ENCODE measurements around the gene ODC1. TPM values are rescaled to one million over a fixed set of nuclear protein-coding genes. Genes with fewer than 3 reads are reported as not detected.

ODC1 gene
- total RNA-seq, 2 donors from 2014 or later = 104 to 123 TPM

GRCh38 chr2:10467401-10467800 lies 19.3 kb upstream of the ODC1 start:
- Histone ChIP-seq H3K27me3 (replicated peaks; ENCODE audit: insufficient read depth) (no peaks in the 10 kb centered on the region), H3K27ac (no peak overlapping the region), H3K9me3 (no peaks in the 10 kb centered on the region), H3K36me3 (no peaks in the 10 kb centered on the region), H3K4me3 (no peak overlapping the region), H3K4me1 (ENCODE audit: control insufficient read depth in 1 of 2, low read depth in 2 of 2) (no peaks in the 10 kb centered on the region)
- TF ChIP-seq CTCF (IDR thresholded peaks at IDR 0.05) = no peak
- ATAC-seq (ENCODE audit: insufficient number of reproducible peaks, low FRiP score, low read depth) (no peak), DNase-seq (ENCODE audit: low spot score) (no peak)

- Histone ChIP-seq H3K27ac (no peak overlapping the region), H3K36me3 (no peaks in the 10 kb centered on the region), H3K4me1 (ENCODE audit: control insufficient read depth in 1 of 2, low read depth in 2 of 2) (no peaks in the 10 kb centered on the region), H3K9me3 (no peaks in the 10 kb centered on the region), H3K27me3 (replicated peaks; ENCODE audit: insufficient read depth) (no peaks in the 10 kb centered on the region), H3K4me3 (no peak overlapping the region)
- no peak for TF ChIP-seq CTCF (IDR thresholded peaks at IDR 0.05)
- no peak for DNase-seq (ENCODE audit: low spot score)
- no peak for ATAC-seq (ENCODE audit: insufficient number of reproducible peaks, low FRiP score, low read depth)
Observed at GRCh38 chr2:10466801-10467200, 18.7 kb upstream of the ODC1 start.

- Histone ChIP-seq H3K9me3 (no peaks in the 10 kb centered on the region), H3K4me1 (ENCODE audit: control insufficient read depth in 1 of 2, low read depth in 2 of 2) (no peaks in the 10 kb centered on the region), H3K27ac (no peak overlapping the region), H3K4me3 (no peak overlapping the region), H3K36me3 (no peaks in the 10 kb centered on the region), H3K27me3 (replicated peaks; ENCODE audit: insufficient read depth) (no peaks in the 10 kb centered on the region)
- no peak for DNase-seq (ENCODE audit: low spot score)
- no peak for TF ChIP-seq CTCF (IDR thresholded peaks at IDR 0.05)
- ATAC-seq (ENCODE audit: insufficient number of reproducible peaks, low FRiP score, low read depth) = no peak
Observed at GRCh38 chr2:10465910-10466309, 17.8 kb upstream of the ODC1 start.

GRCh38 chr2:10462178-10463083 lies 14.3 kb upstream of the ODC1 start:
- Histone ChIP-seq H3K36me3 (no peaks in the 10 kb centered on the region), H3K27ac (no peak overlapping the region), H3K9me3 (no peaks in the 10 kb centered on the region), H3K4me1 (ENCODE audit: control insufficient read depth in 1 of 2, low read depth in 2 of 2) (peaks cover 4 to 11% of the 10 kb centered on the region in 2 donors), H3K27me3 (replicated peaks; ENCODE audit: insufficient read depth) (no peaks in the 10 kb centered on the region), H3K4me3 (no peak overlapping the region)
- DNase-seq (ENCODE audit: low spot score) = no peak
- no peak for ATAC-seq (ENCODE audit: insufficient number of reproducible peaks, low FRiP score, low read depth)
- no peak for TF ChIP-seq CTCF (IDR thresholded peaks at IDR 0.05)

GRCh38 chr2:10460366-10460796 lies 12.3 kb upstream of the ODC1 start:
- H3K27ac ChIP-seq = no peak overlapping the region
- no peaks in the 10 kb centered on the region for H3K27me3 ChIP-seq (replicated peaks; ENCODE audit: insufficient read depth)
- H3K4me1 ChIP-seq (ENCODE audit: control insufficient read depth in 1 of 2, low read depth in 2 of 2) = peaks cover 4 to 16% of the 10 kb centered on the region in 2 donors
- H3K36me3 ChIP-seq = no peaks in the 10 kb centered on the region
- H3K9me3 ChIP-seq = no peaks in the 10 kb centered on the region
- no peak for DNase-seq (ENCODE audit: low spot score)
- ATAC-seq (ENCODE audit: insufficient number of reproducible peaks, low FRiP score, low read depth) = no peak
- no peak for TF ChIP-seq CTCF (IDR thresholded peaks at IDR 0.05)
- no peak overlapping the region for H3K4me3 ChIP-seq

All from thoracic aorta (tissue), 2 donors.